Activated CD8-positive, alpha-beta memory T cell treated with anti-CD3 and anti-CD28 coated beads, Interleukin-2, amount 50 U/mL, for 24 hours (primary cell): Measurements from ENCODE around the gene CENPS.
"Not testable (repeated sequence)": the region's sequence is repeated elsewhere in the genome, so short reads cannot be mapped to it uniquely, and the experiment has no call there.

ENCODE experiments used
- DNase-seq: peaks from one replicate; pipeline ENCODE4 v3.0.0-alpha.2; 2020; ENCODE audit errors: extremely low read depth

The CENPS gene

GRCh38 chr1:10430216-10431069 is at the start of gene CENPS:
Gene CENPS, plus strand, starts transcription at chr1:10430433. Its CDS starts 85 bp downstream, at chr1:10430518.
- DNase-seq, result peak; percentile 77

GRCh38 chr1:10380594-10381275 is 49.5 kb upstream of the CENPS start:
- no peak for DNase-seq

DNA sequence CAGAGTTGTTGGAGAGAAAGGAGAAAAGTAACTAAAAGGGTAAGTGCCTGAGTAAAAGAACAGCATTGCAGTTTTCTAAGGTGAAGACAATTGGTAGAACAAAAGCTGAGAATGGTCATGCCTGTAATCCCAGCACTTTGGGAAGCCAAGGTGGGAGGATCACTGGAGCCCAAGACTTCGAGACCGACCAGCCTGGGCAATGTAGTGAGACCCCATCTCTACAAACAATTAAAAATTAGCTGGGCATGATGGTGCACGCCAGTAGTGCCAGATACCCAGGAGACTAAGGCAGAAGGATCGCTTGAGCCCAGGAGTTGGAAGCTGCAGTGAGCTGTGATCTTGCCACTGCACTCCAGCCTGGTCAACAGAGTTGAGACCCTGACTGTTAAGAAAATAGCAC is 46.6 kb upstream of the CENPS start:
- no peak for DNase-seq

DNA sequence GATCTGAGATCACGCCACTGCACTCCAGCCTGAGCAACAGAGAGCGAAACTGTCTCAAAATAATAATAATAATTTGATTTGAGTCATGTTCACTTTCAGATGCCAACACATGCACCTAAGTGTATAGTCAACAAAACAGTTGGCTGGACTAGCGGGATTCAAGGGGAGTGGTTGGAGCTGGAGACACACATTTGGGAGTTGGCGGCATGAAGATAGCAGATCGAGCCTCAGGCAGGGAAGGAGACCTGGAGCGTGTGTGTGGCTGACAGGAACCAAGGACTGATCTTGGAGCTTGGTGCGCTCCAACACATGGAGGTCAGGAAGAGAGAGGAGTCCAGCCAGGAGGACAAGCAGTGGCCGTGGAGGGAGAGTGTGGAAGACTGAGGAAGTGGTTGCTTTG is 46.0 kb upstream of the CENPS start:
- DNase-seq, result no peak

DNA sequence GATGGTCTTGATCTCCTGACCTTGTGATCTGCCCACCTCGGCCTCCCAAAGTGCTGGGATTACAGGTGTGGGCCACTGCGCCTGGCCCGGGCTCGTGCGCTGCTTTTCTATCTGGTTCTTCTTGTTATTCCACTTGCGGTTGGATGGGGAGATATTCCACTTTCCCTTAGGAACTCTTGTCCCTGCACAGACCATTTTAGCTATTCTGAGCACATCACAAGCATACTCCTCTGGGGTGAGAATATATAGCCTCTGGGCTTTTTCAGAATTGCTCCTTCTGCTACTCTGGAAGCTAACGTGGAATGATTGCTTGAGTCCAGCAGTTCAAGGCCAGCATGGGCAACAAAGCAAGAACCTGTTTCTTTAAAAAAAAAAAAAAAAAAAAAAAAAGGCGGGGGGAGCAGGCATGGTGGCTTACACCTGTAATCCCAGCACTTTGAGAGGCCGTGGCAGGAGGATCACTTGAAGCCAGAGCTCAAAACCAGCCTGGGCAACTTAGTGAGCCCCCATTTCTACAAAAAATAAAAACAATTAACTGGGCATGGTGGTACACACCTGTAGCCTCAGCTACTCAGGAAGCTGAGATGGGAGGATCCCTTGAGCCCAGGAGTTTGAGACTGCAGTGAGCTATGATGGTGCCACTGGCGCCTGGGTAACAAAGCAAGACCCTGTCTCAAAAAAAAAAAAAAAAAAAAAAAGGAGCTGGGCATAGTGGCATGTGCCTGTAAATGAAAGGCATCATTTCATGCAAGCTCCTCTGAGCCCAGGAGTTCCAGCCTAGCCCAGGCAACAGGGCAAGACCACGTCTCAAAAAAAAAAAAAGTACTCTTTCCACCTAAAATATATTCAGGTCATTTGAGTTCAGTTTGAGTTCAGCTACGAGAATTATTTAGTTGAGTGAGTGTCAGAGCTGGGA is 43.2 kb upstream of the CENPS start:
- DNase-seq, result no peak

GRCh38 chr1:10387677-10388386 is 42.4 kb upstream of the CENPS start:
- DNase-seq, result no peak

DNA sequence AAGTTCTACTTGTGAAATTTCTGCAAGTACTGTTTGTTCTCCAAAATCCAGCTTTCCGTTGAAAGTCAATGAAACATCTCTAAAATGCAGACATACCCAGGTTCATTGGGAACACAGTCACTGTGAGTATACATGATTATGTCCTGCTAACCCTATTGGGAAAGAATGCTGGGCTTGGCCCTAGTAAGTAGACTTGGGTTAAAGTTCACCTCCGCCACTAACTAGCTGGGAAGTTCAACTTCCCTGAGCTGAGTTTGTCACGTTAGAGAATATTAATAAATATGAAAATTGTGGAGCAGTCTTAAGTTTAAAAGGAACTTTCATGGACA is 41.9 kb upstream of the CENPS start:
- no peak for DNase-seq

GRCh38 chr1:10389271-10389973 is 40.8 kb upstream of the CENPS start:
- no peak for DNase-seq

DNA sequence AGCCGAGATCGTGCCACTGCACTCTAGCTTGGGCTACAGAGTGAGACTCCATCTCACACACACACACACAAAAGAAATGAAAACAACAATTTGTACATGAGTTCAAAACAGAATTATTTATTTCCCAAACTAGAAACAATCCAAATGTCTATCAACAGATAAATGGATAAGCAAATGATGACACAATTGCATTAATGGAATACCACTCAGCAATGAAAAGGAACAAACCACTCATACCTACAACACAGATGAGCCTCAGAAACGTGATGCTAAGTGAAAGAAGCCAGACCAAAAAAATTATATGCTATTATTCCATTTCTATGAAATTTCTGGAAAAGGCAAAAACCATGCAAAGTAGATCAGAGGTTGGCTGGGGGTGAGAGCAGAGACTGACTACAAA is 33.4 kb upstream of the CENPS start:
- DNase-seq, result no peak

DNA sequence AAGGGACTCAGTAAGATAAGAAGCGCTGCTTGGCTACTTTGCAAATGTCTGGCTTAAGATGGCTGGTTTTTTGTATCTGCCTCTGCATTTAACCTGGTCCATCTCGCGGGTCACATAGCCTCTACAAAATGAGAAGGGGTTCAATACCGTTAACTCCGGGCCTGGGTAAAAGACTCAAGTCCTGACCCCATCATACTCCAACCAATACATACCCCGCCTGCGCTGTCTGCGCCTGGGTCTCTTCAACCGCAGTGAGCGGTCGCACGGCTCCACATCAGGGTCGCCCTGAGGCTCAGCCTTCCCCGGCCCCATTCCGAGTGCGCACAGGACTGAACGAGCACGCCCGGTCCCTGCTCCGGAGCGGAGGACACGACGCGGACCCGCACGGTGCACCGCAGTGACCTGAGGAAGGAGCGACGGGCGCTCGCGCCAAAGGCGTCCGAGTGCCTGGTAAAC is 31.9 kb upstream of the CENPS start:
- no peak for DNase-seq

DNA sequence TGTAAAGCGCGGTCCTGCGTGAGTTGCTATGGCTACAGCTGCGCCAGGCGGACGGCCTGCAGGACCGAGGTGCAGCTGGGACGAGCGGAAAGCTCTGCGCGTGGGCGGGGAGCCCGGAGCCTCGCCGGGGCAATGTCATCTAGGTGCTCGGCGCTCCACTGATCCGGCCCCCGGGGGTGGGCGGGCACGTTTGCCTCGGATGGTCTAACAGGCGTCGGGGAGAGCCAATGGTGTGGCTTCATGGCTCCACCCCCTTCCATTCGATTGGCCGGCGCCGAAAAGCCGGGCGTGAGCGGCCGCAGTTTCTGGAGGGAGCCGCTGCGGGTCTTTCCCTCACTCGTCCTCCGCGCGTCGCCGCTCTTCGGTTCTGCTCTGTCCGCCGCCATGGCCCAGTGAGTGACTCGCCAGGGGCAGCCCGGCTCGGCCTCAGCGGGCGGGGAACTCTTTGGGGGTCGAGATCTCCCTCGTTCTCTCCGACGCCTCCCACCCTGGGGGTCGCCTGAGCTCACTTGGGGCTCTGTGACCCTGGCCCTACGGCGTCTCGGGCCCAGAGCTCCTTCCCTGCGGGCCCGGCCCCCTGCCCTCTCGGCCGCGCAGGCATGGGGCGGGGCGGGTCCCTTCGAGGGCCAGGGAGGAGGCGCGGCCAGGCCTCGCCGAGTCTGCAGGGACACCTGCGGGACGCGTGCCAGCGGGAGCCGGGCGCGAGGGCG is 31.3 kb upstream of the CENPS start, which contains the start of gene PGD:
PGD (plus strand) TSS at position 331 of the 710 bp plus-strand sequence; CDS start at position 385, 54 bp downstream.
- DNase-seq, result peak; percentile 97

GRCh38 chr1:10399444-10399941 is 30.7 kb upstream of the CENPS start:
- no peak for DNase-seq

DNA sequence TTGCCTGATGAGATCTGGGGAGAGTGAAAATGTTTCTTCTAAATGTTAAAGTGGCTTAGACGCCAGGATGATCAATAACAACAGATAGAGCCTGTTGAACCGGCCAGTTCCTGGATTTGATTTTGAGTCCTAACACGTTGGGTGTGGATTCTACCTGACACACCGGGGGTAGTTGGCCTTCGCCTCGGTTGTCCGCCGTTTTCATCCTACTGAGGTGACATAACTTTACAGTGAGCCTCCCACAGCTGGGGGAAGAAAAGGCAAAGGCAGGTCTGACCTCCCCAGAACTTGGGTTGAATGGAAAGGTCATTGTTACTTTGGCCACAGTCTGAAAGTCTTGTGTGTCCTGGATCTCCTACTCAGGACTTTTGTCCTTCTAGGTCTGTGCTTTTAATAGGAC is 30.2 kb upstream of the CENPS start:
- DNase-seq, result no peak

DNA sequence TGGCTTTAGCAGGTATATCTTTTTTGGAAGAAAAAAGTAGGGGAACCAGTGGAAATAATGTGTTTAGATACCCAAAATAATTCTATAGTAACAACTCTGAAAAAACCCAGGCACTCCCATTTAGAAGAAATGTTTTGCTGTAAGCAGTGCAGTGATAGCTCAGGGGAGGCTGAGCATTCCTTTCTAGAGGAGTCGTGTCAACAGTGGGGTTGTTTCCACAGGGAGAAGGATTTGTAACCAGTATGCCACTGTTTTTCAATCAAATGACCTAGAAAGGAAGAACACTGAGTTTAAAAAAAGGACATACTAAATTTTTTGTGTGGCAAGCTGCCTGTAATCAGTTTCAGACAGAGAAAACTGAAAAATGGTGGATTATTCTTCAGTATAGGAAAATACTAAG is 29.0 kb upstream of the CENPS start:
- DNase-seq, result no peak

GRCh38 chr1:10402729-10403274 is 27.4 kb upstream of the CENPS start:
- DNase-seq, result no peak

DNA sequence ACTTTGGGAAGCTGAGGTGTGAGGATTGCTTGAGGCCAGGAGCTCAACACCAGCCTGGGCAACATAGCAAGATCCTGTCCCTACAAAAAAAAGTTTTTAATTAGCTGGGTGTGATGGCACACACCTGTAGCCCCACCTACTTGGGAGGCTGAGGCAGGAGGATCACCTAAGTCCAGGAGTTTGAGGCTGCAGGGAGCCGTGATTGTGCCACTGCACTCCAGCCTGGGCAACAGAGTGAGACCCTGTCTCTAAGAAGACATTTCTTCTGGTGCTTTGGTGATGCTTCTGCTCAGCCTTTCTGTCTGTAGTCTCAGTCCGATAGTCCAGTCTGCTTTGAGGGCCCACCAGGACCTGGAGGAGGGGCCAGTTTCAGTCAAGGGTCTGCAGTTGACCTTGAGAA is 23.0 kb upstream of the CENPS start:
- no peak for DNase-seq

DNA sequence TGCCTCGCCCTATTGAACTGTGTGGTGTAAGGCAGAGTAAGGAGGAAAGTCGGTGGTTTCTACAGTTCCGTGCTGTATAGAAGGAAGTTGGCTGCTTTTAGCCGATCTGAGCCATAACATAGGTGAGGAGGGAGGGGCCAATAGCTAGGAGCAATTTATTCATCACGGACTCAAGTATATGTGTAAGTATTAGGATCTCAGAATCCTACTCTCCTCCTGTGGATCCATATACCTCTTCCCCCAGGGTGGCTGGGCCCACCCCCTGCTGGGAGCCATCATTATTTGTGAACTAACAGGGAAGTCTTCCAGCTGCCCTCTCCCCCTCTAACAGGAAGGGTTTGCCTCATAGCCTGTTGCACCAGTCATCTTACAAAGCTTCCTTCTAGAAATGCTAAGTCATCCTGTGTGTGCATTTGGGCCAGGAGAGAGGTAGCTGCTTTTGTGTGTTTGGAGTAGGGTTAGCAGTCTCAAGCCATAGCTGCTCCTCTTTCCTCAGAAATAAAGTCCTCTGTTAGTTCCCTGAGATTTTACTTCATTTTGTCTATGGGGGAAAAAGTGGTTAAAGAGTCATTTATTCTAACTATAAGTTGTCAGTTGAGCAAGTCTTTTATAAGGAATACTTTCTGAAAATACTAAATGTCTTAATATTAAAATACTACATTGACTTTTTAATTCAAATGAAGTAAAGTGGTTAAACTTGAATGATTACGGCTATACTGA is 14.9 kb upstream of the CENPS start:
- no peak for DNase-seq

- DNase-seq, result not testable (repeated sequence)
Measured at GRCh38 chr1:10415967-10416366, 14.3 kb upstream of the CENPS start.

DNA sequence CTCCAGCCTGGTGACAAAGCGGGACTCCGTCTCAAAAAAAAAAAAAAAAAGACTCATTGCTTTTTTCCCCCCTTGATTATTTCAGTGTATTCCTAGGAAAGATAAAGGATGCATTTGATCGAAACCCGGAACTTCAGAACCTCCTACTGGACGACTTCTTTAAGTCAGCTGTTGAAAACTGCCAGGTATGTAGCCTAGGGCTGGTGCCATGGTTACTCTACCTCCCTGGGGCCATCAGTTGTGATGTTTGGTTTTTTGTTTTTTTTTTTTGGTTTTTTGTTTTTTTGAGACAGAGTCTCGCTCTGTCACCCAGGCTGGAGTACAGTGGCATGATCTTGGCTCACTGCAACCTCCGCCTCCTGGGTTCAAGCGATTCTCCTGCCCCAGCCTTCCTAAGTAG is 11.5 kb upstream of the CENPS start:
- not testable (repeated sequence) for DNase-seq
